GM18861 (cell line): ENCODE data around the gene SENP1.
"Not testable (repeated sequence)": the region's sequence is repeated elsewhere in the genome, so short reads cannot be mapped to it uniquely, and the experiment has no call there.

Experiments used
- ATAC-seq: cut with Tn5 transposase; IDR thresholded peaks from one replicate; pipeline ENCODE4 v1.9.1; 2021; ENCODE audit not compliant: unreplicated experiment

Gene SENP1

DNA sequence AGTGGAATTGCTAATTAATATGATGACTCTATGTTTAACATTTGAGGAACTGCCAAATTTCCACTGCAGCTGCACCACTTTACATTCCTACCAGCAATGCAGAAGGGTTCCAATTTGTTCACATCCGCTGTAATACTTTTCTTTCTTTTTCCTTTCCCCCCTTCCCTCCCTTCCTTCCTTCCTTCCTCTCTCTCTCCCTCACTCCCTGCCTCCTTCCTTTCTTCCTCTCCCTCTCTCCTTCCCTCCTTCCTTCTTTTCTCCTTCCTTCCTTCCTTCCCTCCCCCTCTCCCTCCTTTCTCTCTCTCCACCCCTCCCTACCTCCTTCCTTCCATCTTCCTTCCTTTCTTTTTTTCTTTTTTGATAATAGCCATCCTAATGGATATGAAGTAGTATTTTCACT is 10.1 kb upstream of the SENP1 start:
- ATAC-seq = no peak

DNA sequence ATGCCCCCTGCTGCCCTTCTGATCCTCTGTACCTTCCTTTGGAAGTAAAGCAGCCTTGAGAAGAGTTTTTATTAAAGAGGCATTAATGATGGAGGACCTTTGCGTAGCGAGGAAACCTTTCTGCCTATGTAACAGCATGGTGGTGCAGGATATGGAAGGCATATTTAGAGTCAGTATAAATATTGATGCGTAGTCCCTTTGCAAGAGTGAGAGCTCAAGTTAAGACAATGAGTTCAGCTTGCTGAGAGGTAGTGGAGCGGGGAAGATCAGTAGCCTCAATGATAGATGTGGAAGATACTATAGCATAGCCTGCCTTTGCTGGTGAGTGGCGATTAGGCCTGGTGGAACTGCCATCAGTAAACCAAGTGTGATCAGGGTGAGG is 5.4 kb upstream of the SENP1 start:
- not testable (repeated sequence) for ATAC-seq

- no peak for ATAC-seq
Measured at GRCh38 chr12:48110691-48111311, 4.9 kb upstream of the SENP1 start.

GRCh38 chr12:48109424-48109823 is 3.5 kb upstream of the SENP1 start:
- no peak for ATAC-seq

DNA sequence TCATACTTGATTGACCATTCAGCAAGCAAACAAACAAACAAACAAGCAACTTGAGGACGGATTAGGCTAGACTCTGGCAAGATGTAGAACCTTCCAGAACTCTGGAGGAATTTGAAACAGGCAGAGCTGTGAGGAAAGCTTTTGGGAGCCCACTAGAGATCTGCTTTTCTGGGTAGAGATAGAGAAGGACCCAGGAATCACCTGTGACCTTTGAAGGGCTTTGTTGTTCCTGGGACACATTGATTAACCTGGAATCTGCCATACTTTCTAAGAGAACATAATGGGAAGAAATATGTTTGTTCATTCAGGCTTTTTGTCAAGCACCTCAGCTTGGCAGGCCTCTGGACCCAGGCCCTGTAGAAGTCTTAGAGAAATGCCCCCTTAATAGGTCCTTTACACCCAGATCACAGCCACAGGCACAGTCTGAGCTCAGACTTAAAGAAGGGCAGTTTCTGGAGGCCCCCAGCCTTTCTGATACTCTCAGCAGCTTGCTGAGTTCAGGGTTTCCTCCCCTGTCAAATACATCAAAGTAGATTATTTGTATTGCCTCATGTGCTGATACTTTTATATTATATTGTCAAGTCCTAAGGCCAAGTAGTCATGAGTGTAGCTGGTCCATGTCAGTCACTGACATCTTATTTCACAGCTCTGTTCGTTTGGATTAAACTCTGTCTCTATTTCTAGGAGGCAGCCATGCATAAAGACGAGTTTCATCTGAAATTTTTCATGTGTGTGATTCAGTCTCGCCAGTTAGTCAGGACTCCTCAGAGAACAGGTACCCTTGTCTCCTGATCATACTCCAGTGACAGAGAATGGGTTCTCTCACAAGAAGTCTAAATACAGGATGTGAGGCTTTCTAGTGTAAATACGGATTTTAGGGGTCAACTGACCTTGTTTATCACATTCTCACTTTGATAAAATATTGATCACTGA is 1.1 kb upstream of the SENP1 start:
- no peak for ATAC-seq

GRCh38 chr12:48105321-48105866 is 485 bp downstream of the SENP1 start:
- ATAC-seq = peak; percentile 25

DNA sequence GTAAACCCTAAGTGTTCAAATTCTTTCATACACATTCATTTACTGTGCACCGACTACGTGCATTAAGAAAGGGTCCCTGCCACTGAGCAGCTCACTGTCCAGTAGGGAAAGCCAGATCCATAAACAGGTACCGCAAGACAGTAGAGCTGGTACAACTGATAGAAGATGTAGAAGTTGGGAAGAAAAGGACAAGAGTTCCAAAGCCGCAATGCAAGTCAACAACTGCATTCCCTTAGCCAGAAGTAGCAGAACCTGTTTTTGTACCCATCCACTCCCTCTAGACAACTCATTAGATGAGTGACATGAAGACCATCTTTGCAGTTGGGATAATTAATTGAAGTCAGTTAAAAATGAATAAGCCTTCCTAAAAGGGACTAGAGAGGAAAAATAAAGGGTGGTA is 1.3 kb downstream of the SENP1 start:
- no peak for ATAC-seq

GRCh38 chr12:48092611-48093010 is 13.3 kb downstream of the SENP1 start:
- ATAC-seq = no peak

DNA sequence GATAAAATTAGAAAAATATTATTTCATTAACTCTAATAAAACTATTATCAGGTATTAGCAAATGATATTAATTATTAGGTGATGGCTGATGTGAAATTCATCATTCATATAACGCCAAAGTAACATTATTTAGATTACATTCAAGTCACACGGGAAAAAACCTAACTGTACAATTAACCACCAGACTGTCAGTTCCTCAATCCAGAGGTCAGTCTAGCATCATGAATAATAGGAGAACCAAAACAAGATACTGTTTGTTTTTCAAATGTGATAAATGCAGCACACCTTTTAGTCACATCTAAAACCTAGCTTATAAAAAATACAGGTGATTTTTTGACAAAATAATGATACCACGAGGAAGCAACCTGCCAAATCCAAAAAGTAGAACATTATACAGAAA is 19.6 kb downstream of the SENP1 start:
- no peak for ATAC-seq

DNA sequence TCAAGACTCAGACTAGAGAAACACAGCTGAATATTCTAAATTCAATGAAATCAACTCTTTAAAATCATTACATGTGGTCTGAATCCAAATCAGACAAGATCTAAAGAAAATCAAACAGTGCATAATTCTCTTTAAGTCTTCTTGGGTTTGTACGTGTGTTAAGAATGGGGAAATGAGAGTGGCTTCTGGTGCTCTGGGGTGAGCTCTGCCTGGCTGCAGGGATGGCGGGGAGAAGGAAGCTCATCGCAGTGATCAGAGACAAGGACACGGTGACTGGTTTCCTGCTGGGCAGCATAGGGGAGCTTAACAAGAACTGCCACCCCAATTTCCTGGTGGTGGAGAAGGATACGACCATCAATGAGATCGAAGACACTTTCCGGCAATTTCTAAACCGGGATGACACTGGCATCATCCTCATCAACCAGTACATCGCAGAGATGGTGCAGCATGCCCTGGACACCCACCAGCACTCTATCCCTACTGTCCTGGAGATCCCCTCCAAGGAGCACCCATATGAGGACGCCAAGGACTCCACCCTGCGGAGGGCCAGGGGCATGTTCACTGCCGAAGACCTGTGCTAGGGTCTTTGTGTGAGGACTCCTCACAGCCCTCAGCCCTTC is 20.9 kb downstream of the SENP1 start:
- ATAC-seq = no peak

DNA sequence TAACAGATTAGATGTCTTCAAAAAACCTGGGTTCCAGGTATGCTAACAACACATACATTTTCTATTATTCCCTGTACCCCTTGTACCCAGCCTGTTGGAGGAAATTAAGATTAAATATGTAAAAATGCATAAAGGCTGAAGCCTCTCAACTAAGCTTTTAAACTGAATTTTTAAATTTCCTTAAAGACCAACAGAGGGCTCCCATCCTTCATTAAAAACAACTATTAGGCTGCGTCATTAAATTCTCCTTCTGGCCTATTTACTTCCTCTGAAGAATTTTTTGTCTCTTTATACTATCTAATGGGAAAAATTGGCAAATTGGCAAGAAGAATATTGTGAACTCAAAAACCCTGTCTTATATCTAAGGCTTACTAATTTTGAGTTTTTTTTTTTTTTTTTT is 21.8 kb downstream of the SENP1 start:
- ATAC-seq = no peak

GRCh38 chr12:48080821-48081220 is 25.1 kb downstream of the SENP1 start:
- ATAC-seq = no peak

- no peak for ATAC-seq
Measured at GRCh38 chr12:48080285-48080684, 25.6 kb downstream of the SENP1 start.

- no peak for ATAC-seq
Measured at GRCh38 chr12:48078901-48079300, 27.0 kb downstream of the SENP1 start.

GRCh38 chr12:48077111-48077510 is 28.8 kb downstream of the SENP1 start:
- ATAC-seq = no peak

DNA sequence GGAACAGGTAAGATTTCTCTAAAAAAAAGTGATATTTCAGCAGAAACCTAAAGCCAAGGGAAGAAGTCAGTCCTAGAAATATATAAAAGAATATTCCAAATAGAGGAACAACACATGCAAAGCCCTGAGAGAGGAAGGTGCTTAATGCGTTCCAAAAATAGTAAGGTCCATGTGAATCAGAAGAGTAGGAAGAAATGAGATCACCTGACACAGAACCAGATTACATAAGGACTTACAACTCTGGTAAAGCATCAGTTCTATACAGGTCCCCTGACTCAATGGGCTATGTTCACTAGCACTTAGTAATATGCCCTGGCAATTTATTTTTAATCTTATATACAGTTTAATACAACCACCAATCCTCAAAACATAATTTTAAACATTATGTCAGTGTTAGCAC is 30.0 kb downstream of the SENP1 start:
- ATAC-seq = no peak

DNA sequence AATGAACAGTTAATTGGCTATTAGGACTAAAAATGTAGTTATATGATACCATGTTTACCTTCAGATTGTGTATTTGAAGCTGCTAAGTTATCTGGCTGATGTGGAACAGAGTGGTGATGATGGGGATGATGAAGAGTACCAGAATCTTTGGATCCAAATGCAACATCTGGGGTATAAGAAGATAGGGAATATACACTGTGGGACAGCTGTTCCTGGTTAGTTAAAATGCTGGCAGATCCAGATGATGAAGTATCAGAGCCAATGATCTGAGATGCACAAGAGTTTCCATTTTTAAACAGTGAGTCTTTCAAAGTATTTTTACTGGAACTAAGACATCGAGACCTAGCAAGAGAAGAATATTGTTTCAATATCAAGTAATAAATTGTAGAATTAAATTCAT is 31.6 kb downstream of the SENP1 start:
- no peak for ATAC-seq

- ATAC-seq = no peak
Measured at GRCh38 chr12:48072266-48072665, 33.6 kb downstream of the SENP1 start.

DNA sequence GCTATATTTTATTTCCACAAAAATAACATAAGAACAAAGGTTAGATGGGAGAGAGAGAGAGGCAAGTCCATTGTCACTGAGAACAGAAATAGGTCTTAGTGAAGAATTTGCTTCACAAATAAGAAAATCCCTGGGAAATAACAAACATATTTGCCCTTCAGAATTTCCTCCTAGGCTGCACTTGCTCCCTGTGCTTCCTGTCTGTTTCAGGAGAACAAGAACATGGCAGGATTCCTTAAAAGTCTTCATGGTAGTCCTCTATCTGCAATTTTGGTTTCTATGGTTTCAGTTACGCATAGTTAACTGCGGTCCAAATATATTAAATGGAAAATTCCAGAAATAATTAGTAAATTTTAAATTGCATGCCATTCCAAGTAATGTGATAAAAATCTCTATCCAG is 34.1 kb downstream of the SENP1 start:
- no peak for ATAC-seq

DNA sequence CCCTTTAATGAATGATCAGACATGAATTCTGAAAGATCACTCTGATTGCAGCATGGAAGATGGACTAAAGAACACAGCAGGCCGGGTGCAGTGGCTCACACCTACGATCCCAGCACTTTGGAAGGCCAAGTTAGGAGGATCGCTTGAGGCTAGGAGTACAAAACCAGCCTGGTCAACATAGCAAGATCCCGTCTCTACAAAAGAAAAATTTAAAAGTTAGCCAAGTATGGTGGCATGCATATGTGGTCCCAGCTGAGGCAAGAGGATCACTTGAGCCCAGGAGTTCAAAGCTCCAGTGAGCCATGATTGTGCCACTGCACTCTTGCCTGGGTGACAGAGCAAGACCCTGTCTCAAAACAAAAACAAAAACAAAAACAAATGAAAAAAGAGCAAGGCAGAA is 35.1 kb downstream of the SENP1 start:
- no peak for ATAC-seq

GRCh38 chr12:48070033-48070432 is 35.8 kb downstream of the SENP1 start:
- ATAC-seq = no peak

DNA sequence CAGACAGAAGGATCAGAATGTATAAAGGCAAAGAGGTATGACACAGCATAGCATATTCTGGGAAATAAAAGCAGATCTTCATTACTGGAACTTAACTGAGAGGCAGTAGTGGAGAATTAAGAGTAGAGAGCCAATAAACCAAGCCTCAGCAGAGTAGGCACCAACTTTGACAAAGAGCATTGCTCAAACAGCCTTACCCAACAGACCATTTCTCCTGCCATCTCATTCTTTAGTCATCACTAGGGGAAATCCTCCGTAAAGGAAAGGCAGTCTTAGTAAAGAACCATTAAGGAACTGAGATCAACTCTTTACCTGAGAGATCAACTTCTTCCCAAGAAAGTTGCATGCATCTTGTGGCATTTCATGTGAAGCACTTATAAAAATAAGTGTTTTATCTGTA is 36.6 kb downstream of the SENP1 start:
- ATAC-seq = no peak
